Left hindlimb (tissue), 1 donor: ENCODE data around the gene ADAT2.
"Not testable (repeated sequence)": the region's sequence is repeated elsewhere in the genome, so short reads cannot be mapped to it uniquely, and the experiment has no call there.

Experiments used
- DNase-seq: peaks from one replicate; pipeline ENCODE4 v3.0.0-alpha.2; 2018

The ADAT2 gene

GRCh38 chr6:143450453-143451371, at the start of gene ADAT2, which contains the start of gene PEX3:
TSS of gene ADAT2 (minus strand) at chr6:143450695. CDS start at chr6:143450658, 37 bp downstream.
TSS of gene PEX3 (plus strand) at chr6:143450805. CDS start at chr6:143451043, 238 bp downstream.
- peak; percentile 96 for DNase-seq

GRCh38 chr6:143498428-143498827, 47.9 kb upstream of the ADAT2 start:
- no peak for DNase-seq

- DNase-seq = no peak
Observed at GRCh38 chr6:143496974-143497373, 46.5 kb upstream of the ADAT2 start.

- DNase-seq = no peak
Observed at GRCh38 chr6:143490775-143491174, 40.3 kb upstream of the ADAT2 start.

- no peak for DNase-seq
Observed at GRCh38 chr6:143490244-143490643, 39.7 kb upstream of the ADAT2 start.

- no peak for DNase-seq
Observed at GRCh38 chr6:143486752-143487151, 36.3 kb upstream of the ADAT2 start.

DNA sequence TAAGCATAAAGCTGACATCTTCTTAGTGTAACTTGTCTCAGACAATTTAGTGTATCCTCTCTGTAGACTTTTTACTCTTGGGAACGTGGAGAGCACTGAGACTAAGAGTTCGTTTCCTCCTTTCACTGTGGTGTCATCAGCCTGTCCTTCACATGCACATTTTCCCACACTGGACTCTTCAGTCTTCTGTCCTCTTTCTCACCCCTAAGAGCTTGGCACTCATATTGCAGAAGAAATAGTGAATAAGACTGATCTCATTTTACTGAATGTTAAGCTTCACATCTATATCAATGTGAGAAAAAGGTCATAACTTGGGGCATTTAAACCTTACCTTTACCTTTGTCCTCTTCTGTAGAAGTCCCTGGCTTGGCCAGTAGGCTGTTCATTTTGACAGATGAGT, 35.5 kb upstream of the ADAT2 start:
- DNase-seq = no peak

DNA sequence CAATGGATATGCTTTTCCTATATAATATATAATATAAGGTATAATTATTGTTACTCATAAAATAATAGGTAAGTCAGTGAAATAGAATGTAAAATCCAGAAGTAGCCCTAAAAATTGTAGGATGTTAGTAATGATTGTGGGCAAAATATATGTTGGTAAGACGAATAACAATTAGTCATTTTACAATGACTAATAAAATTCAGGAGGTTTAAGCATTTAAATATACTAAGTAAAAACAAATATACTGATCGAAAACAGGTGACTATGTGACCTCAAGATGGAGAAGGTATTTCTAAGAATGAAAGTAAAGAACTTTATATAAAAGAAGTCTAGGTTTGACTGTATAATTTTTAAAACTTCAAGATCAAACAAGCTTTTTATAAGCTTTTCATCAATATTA, 32.1 kb upstream of the ADAT2 start:
- no peak for DNase-seq

DNA sequence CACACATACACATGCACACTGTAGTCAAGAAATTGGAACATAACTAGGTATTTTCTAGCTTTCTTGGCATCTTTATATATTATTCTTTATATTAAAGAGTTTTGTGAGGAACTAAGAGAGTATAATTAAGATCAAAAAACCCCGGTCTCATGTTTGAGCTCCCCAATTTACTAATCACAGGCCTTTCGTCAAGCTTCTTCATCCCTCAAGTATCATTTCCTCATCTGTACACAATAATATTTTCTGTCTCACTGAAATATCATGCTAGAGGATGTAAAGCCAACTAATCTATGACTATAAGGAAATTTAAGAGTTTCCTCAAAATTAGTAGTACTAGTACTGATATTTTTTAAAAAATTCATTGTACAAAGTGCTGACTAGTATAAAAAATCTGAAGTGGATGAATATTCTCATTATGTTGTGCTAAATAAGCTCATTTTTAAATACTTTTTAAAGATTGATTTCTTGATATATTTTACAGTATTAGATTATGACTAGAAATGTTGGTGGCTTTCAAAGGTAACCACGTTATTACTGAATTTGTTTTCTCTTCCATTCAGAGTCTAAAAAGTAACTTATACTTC, 28.1 kb upstream of the ADAT2 start:
- DNase-seq = no peak

DNA sequence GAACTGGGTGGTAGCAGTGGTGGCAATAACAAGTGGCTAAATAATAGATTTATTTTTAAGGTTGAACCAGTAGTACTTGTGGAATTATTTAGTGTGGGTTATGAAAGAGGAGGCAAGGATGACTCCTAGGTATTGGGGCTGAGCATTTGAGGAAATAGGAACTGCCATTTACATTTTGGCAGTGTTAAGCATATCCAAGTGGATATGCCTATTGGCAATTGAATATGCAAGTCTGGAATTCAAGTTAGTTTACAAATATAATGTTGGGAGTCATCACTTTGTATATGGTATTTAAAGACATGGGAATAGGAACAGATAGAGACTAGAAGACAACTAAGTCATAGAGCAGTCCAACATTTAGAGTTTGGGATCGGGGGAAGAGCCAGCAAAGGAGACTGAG, 26.1 kb upstream of the ADAT2 start:
- DNase-seq = no peak

GRCh38 chr6:143471822-143472221, 21.3 kb upstream of the ADAT2 start:
- DNase-seq = no peak

DNA sequence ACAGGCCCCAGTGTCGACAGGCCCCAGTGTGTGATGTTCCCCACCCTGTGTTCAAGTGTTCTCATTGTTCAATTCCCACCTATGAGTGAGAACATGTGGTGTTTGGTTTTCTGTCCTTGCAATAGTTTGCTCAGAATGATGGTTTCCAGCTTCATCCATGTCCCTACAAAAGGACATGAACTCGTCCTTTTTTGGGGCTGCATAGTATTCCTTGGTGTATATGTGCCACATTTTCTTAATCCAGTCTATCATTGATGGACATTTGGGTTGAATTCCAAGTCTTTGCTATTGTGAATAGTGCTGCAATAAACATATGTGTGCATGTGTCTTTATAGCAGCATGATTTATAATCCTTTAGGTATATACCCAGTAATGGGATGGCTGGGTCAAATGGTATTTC, 18.3 kb upstream of the ADAT2 start:
- not testable (repeated sequence) for DNase-seq

- DNase-seq = no peak
Observed at GRCh38 chr6:143468026-143468425, 17.5 kb upstream of the ADAT2 start.

- no peak for DNase-seq
Observed at GRCh38 chr6:143465546-143465945, 15.1 kb upstream of the ADAT2 start.

DNA sequence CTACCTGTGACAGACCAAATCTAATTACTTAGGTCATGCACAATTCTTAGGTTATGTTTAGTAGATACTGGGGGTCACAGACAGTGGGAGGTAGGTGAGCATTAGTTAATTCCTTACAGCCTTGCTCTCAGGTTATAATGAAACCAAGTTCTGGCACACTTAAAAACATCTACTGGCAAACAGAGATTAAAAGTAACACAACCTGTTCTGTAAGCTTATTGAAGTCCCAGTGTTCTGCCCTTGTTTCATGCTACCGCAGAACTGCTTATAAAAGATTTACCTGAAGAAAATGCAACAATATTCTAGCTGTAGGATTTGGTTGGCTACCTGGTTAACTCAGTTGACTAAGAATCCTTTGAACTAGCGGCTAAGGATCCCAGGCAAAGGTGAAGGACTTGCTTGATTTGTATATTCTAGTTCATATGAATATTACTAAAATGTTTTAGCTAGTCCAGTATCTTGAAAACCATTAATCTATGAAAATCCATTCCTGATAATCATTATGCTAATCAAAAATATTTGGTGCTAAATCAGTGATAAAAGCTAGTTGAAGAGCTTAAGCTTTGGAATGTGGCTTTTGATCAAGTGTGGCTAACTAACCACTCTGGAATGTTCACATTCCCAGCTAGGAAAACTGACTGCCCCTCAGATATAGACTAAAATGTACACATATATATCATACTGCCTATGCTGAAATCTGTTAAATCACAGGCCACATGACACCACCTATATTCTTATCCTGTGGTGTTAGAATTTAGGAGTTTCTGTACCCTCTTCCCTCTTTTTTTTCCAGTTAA, 7.3 kb upstream of the ADAT2 start:
- no peak for DNase-seq

- DNase-seq = no peak
Observed at GRCh38 chr6:143451531-143451930, 1.0 kb upstream of the ADAT2 start.

DNA sequence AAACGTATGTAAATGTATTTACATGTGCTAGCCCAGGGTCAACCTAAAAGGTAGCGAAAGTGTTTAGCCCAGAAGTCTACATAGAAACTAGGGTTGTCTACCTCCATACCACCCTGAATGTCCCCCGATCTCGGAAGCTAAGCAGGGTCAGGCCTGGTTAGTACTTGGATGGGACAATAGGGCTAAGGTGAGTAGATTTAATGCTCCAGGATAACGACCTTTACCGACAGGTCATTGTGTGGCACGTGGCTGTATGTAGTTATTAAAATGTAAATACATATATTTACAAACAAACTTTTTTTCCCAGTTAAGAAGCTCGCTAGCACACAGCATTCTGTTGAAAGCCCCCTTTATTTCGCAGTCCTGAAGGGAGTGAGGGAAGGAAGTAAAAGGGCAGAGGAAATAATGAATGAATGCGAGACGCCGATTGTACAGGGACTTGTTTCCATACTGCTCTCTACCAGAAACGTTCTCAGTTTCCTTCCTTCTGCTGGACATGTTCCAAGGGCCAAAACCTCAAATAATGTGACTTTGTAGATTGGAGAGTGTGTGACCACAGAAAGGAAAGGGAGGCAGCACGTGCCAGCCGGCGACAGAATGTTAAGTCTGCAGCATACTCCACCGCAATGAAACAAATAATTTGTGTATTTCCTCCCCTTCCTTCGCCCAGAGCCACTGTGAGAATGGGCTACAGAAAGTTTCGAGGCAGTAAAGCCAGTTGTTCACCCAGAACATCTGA, 612 bp downstream of the ADAT2 start:
- no peak for DNase-seq

- DNase-seq = no peak
Observed at GRCh38 chr6:143449082-143449713, 1.3 kb downstream of the ADAT2 start.

DNA sequence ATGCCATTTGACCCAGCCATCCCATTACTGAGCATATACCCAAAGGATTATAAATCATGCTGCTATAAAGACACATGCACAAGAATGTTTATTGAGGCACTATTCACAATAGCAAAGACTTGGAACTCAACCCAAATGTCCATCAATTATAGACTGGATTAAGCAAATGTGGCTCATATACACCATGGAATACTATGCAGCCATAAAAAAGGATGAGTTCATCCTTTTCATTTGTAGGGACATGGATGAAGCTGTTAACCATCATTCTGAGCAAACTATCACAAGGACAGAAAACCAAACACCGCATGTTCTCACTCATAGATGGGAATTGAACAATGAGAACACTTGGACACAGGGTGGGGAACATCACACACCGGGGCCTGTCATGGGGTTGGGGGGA, 2.6 kb downstream of the ADAT2 start:
- DNase-seq = not testable (repeated sequence)

DNA sequence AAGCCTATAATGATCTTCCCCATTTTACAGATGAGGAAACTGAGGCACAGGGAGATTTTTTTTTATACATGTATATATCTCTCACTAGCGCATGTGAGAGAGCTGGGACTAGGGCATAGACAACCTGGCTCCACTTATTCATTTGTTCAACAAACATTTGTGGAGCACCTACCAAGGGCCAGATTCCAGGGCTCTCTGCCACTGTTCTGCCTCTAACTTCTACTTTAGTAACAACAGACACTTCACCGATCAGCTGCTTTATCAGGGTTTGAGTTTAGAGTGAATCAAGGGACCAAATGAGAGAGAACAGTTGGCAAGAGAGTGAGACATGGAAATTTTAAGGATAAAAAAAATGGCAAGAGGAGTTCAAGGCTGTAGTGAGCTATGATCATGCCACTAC, 7.4 kb downstream of the ADAT2 start:
- no peak for DNase-seq

DNA sequence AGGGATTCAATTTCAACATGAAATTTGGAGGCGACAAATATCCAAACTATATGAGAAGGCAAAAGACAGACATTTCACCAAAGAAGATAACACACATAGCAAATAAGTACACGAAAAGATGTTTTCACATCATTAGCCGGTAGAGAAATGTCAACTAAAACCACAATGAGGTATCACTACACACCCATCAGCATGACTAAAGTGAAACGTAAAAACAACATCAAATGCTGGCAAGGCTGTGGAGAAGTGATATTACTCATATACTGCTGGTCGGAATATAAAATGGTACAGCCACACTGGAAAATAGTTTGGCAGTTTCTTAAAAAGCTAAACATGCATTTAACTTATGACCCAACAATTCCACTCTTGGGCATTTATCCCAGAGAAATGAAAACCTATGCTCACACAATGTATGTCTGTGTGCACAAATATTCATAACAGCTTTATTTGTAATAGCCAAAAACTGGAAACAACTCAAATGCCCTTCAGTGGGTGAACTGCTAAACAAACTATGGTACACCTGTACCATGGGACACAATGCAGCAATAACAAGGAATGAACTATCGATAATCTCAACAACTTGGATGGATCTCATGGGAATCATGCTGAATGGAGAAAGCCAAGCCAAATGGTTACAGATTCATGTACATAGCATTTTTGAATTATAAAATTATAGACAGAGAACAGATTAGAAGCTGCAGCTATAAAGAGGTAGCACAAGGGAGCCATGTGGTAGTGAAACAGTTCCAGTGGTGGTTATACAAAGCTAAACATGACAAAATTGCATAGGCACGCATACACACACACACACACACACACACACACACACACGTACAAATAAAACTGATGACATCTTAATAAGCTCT, 8.6 kb downstream of the ADAT2 start:
- no peak for DNase-seq
